Pancreas (tissue), 10 donors: ENCODE measurements around the gene SLC9A6. TPM values are rescaled to one million over a fixed set of nuclear protein-coding genes. Genes with fewer than 3 reads are reported as not detected.

ENCODE experiments used
- ATAC-seq, 4 donors: fragments of 200-7000 bp; cut with Tn5 transposase; one replicate each; pipeline versions ENCODE4 v1.8.0 to v1.9.1; 2020; ENCODE audit warnings: mild to moderate bottlenecking in 4 of 4, moderate library complexity in 4 of 4
- DNase-seq, 6 donors: peaks; one replicate each; pipeline ENCODE4 v3.0.0-alpha.2; 2020
- FAIRE-seq: peaks from 2 replicates; lab custom pipeline; 2012; peaks lifted over from hg19 to GRCh38; lab: Jason Lieb, UNC
- H3K27ac ChIP-seq, 4 donors: fragments of 200-600 bp; sonication (generic); 1 replicate in 3 of 4; 2 replicates in 1 of 4; pipeline versions ENCODE4 v1.5.0 to v1.8.0; 2020
- H3K27me3 ChIP-seq, 4 donors: fragments of 200-600 bp; one replicate each; pipeline ENCODE4 v1.8.0; 2021
- H3K36me3 ChIP-seq, 3 donors: fragments of 200-600 bp; sonication (generic) in 1 of 3; one replicate each; pipeline versions ENCODE4 v1.5.0 to v1.8.0; 2020 to 2021
- H3K4me1 ChIP-seq, 3 donors: fragments of 200-600 bp; one replicate each; pipeline ENCODE4 v1.8.0; 2021
- H3K4me3 ChIP-seq, 4 donors: fragments of 200-600 bp; sonication (generic) in 2 of 4; one replicate each; pipeline versions ENCODE4 v1.5.0 to v1.8.0; 2020 to 2021
- H3K9me3 ChIP-seq, 4 donors: fragments of 200-600 bp; one replicate each; pipeline ENCODE4 v1.8.0; 2021
- WGBS, 2 donors: extraction: QIAGEN DNeasy Blood & Tissue Kit; methylation state at CpG; one replicate each; pipeline ENCODE4 v1.1.7; 2013; 5-methylcytosine and 5-hydroxymethylcytosine counted together
- intact Hi-C, 3 donors: fragments of 100-400 bp; cut with DNase I; formaldehyde crosslinking; loops; one replicate each; pipeline versions ENCODE4 v1.11.1 to v1.14.2; 2022
- polyA plus RNA-seq, 2 donors: library from polyadenylated mRNA; stranded (reverse); fragments of 200-250 nt; gene quantifications; one replicate each; pipeline ENCODE4 v1.2.3, GENCODE V29; 2013
- total RNA-seq, 6 donors: library from RNA; stranded (reverse); fragmentation: NEBNext Ultra II Directional in 4 of 6; extraction: Animal tissue kit (Norgen Biotek cat#: 25700) in 4 of 6; gene quantifications; one replicate each; pipeline versions ENCODE4 v1.2.1 to v1.2.4, GENCODE V29; 2021 to 2023
- TF ChIP-seq, protein P1 (sequence below), 4 donors: fragments of 200-600 bp; sonication (generic) in 3 of 4; IDR thresholded peaks; one replicate each; pipeline versions ENCODE4 v1.5.0 to v1.8.0; 2021; ENCODE audit warnings: antibody characterized with exemption in 4 of 4
- donor health status: healthy with polysubstance abuse.
- donor health status: DM: no; HTN: no; CAD: no; lungs with moderate emphysema.
- donor health status: DM: no; HTN: no; CAD: no.
- donor health status: control.
- donor health status: control.
- donor health status: Bipolar disorder and iron deficiency.
- donor health status: DM: yes; HTN: yes; CAD: no.
- donor health status: DM: no; HTN: no; CAD: no.
- donor health status: DM: no; HTN: no; CAD: no.
- donor health status: DM: yes; HTN: yes; CAD: no.

The SLC9A6 gene
- total and polyA plus RNA-seq, 8 donors = 2.1 to 8.3 (median 4.4) TPM

DNA sequence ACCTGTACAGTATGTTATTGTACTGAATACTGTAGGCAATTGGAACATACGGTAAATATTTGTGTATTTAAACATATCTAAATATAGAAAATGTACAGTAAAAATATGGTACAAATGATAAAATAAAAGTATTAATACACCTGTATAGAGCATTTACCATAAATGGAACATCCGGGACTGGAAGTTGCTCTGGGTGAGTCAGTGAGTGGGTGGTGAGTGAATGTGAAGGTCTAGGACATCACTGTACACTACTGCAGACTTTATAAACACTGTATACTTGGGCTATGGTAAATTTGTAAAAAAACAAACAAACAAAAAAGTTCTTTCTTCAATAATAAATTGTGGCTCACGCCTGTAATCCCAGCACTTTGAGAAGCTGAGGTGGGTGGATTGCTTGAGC is 109.7 kb downstream of the SLC9A6 start:
- no peak overlapping the region for H3K4me3 ChIP-seq
- no peaks in the 10 kb centered on the region for H3K9me3 ChIP-seq
- ATAC-seq (no peak), FAIRE-seq (no peak), DNase-seq (no peak)
- H3K36me3 ChIP-seq = no peaks in the 10 kb centered on the region
- intact Hi-C loops = no loop called here
- TF ChIP-seq, protein P1, sequence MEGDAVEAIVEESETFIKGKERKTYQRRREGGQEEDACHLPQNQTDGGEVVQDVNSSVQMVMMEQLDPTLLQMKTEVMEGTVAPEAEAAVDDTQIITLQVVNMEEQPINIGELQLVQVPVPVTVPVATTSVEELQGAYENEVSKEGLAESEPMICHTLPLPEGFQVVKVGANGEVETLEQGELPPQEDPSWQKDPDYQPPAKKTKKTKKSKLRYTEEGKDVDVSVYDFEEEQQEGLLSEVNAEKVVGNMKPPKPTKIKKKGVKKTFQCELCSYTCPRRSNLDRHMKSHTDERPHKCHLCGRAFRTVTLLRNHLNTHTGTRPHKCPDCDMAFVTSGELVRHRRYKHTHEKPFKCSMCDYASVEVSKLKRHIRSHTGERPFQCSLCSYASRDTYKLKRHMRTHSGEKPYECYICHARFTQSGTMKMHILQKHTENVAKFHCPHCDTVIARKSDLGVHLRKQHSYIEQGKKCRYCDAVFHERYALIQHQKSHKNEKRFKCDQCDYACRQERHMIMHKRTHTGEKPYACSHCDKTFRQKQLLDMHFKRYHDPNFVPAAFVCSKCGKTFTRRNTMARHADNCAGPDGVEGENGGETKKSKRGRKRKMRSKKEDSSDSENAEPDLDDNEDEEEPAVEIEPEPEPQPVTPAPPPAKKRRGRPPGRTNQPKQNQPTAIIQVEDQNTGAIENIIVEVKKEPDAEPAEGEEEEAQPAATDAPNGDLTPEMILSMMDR (IDR thresholded peaks at IDR 0.05) = no peak
- no peaks in the 10 kb centered on the region for H3K4me1 ChIP-seq
- no peaks in the 10 kb centered on the region for H3K27me3 ChIP-seq
- no peak overlapping the region for H3K27ac ChIP-seq
- 50 to 53% methylated on average over 3 of the region's 3 CpGs for WGBS, 2 donors

Other genes starting within 250 kb of the SLC9A6 start
- not detected for gene CT45A3, start 217.2 kb upstream of the SLC9A6 start, total RNA-seq
- not detected for gene CT45A3, start 217.2 kb upstream of the SLC9A6 start, polyA plus RNA-seq
- gene CT45A5, start 199.9 kb upstream of the SLC9A6 start, total RNA-seq = not detected
- gene CT45A5, start 199.9 kb upstream of the SLC9A6 start, polyA plus RNA-seq = not detected
- not detected for gene CT45A6, start 182.6 kb upstream of the SLC9A6 start, total RNA-seq
- gene CT45A6, start 182.6 kb upstream of the SLC9A6 start, polyA plus RNA-seq = not detected
- gene CT45A2, start 165.4 kb upstream of the SLC9A6 start, total RNA-seq = not detected
- not detected for gene CT45A2, start 165.4 kb upstream of the SLC9A6 start, polyA plus RNA-seq
- not detected for gene CT45A7, start 148.2 kb upstream of the SLC9A6 start, total RNA-seq
- gene CT45A7, start 148.2 kb upstream of the SLC9A6 start, polyA plus RNA-seq = not detected
- gene CT45A8, start 130.9 kb upstream of the SLC9A6 start, total RNA-seq = not detected
- gene CT45A8, start 130.9 kb upstream of the SLC9A6 start, polyA plus RNA-seq = not detected
- not detected for gene CT45A9, start 113.6 kb upstream of the SLC9A6 start, total RNA-seq
- not detected for gene CT45A9, start 113.6 kb upstream of the SLC9A6 start, polyA plus RNA-seq
- gene CT45A10, start 92.0 kb upstream of the SLC9A6 start, total RNA-seq = not detected
- not detected for gene CT45A10, start 92.0 kb upstream of the SLC9A6 start, polyA plus RNA-seq
- under 1 TPM in 1 of 6 donors, not detected in 5; 0.47 TPM for gene SAGE1, start 91.7 kb upstream of the SLC9A6 start, total RNA-seq
- gene SAGE1, start 91.7 kb upstream of the SLC9A6 start, polyA plus RNA-seq = not detected
- 10 to 100 TPM in 4 of 6 donors, 1 to 10 TPM in 2; 6.7 to 15.6 (median 11.7) TPM for gene MMGT1, start 11.4 kb upstream of the SLC9A6 start, total RNA-seq
- 1 to 10 TPM; 1.4 to 7.0 TPM for gene MMGT1, start 11.4 kb upstream of the SLC9A6 start, polyA plus RNA-seq
- gene FHL1, start 162.1 kb downstream of the SLC9A6 start, total RNA-seq = 10 to 100 TPM in 3 of 6 donors, 1 to 10 TPM in 3; 6.2 to 22.0 (median 10.4) TPM
- 10 to 100 TPM; 25.3 to 31.6 TPM for gene FHL1, start 162.1 kb downstream of the SLC9A6 start, polyA plus RNA-seq